NCI-H748 (cell line): Measurements from ENCODE around the gene SSPN.
A peak's percentile ranks its signal among the peaks of the same experiment; 100 is the strongest.

Experiments
- DNase-seq: peaks from one replicate; lab custom pipeline; 2025; ENCODE audit not compliant: unreplicated experiment; lab: John Stamatoyannopoulos, UW

Gene SSPN

DNA sequence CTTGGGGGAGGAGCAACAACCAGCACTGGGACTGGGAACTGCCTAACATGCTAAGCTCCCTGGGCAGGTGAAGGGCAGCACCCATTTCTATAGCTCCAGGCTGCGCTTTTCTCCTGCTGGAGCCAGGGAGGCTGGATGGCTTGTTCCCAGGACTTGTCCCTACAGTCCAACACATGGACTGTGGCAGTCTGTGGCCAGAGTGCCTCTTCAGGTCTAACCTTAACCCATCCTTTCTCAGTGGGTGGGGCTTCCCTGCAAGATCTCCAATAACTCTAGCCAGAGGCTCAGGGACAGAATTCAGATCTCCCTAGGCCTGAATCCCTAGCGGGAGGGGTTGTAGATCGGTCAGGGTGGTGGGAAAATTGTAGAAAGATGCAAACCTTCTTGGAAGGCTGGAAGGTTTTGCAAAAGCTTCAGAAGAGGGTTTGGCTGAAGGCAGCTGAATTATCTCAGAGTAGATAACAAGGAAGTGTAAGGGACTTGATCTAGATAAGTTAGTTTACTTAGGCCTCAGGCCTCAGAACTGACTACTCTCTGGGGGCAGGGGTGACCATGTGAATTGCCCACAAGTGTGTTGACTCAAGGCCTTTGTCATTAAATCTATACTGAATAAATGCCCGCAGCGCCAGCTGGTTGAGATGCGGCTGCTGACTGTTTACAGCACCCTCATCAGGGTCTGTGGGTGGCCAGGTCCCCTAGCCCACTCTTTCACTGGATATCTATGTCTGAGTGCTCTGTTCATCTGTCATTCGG, 60.7 kb downstream of the SSPN start:
- DNase-seq = no peak

DNA sequence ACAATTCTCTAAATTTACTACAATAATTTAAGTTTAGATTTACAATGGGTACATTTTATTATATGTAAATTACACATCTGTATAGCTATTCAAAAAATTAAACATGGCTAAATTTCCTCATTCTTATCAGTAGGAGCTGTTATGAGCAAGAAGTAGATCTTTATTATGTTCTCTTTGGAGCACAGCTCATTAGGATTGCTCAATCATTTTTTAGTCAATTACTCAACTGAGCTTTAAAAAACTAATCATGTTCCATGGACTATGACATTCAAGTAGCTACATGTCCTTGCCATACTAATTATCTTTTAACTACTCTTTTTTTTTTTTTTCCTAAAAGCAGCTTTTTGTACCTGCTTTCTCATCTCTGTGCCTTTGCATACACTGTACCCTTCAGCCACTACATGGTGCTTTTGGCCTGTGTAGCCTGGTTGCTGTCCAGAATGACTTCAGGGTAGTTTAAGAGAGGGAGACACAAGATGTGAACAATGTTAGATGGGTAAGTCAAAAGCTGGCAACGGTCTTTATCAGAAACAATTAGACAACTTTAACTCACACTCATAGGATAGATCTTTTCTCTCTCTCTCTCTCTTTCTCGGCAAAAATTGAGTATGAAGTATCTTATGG, 69.0 kb downstream of the SSPN start:
- DNase-seq = no peak

DNA sequence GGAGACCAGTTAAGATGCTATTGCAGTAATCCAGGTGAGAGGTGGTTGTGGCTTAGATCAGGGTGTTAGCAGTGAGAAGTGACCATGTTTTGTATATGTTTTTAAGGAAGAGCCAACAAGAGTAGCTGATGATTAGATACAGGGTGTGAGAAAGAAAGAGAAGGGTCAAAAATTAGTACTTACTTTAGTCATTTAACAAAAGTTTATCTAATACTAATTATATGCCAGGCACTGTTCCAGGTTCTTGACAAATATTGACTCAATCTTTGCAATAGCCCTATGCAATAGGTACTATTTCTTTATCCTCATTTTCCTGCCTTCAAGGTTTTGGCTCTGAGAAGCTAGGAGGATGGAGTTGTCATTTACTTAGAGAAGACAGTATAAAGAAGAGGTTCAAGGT, 70.2 kb downstream of the SSPN start:
- DNase-seq = no peak

DNA sequence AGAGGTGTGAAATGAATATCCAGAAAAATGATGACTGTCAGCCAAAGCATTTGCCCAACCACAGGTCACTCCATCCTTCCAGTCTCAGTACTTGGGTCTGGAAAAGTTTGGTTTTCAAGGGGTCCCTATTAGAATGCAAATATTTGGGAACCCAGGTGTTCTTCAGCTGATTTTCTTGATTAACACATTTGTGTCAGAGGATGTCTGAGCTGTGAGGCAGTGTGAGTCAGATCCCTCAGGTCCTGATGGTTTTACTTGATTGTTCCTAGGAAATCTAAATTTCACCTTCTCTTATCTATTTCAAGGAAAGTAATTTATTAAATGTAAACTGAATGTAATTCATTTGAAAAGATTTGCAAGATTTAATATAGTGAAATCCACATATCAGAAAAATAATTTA, 71.5 kb downstream of the SSPN start:
- no peak for DNase-seq

DNA sequence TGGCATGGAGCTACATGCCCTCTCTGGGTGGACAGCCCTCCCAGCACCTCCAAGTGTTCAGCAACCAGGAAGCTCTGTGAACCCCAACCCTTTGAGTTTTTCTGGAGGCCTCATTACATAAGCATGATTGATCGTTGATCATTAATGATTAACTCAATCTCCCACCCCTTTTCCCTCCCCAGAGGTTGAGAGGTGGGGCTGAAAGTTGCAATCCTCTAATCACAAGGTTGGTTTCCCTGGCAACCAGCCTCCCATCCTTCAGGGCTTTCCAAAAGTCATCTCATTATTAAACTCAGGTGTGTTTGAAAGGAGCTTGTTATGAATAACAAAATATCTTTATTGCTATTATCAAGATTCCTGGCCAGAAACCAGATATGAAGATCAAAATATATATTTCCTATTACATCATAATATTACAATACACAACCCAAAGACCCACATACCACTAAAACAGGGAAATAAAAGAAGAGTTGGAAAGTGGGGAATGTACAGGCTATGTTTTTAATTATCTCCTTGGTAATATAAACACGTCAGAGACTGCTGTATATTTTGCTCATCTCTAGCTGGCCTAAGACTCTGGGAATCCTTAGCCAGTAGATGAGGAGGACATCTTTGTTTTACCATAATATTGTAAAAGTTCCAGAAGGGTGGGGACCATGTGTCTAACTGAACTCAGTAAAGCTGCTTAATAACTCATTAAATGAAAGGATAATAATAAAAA, 73.6 kb downstream of the SSPN start:
- no peak for DNase-seq

DNA sequence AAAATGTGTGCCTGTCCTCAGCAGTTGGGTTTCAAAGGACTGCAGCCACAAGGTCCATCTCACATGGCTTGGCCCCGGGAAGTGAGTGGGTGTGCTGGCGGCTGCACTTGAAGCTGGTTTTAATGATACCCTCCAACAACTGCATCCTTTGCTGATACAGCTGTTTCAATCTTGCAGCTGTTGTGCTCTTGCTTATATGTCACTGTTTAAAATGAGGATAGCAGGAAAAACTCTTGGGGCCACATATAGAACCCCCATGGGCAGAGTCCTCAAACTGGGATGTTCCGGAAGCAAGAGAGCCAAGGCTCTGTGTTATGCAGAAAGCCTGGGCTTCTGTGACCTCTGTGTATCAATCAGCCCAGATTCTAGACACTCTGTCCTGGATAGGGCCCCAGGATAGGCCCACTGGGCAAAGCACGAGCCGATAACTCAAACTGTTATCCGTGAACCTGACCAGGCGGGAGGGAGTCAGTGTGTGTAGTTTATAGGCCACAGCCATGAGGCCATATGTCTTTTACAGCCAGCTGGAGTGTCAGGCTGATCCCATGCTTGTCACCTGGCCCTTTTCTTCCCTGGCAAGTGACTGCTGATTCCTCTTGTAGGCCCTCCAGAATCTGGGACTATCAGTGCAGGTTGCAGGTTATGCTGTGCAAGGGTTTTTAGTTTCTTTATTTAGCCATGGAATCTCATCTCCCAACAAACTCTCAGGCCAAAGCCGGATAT, 74.3 kb downstream of the SSPN start:
- DNase-seq = no peak

DNA sequence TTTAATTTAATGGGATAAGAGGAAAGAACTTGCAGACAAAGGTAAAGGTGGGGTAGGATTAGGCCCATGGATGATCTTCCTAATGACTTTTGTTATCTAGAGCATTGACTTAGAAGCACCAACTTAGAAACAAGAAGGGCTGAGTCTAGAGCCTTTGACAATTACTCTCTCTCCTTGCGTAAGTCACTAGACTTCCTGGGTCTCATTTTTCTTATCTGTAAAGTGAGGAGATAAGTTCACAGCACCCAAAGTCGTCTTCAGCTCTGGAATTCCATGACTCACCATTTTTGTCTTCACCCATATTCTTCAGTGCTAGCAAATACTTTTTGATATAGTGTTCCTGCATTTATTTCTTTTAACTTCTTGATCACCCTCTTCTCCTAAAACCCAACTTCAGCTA, 75.7 kb downstream of the SSPN start:
- DNase-seq = no peak

DNA sequence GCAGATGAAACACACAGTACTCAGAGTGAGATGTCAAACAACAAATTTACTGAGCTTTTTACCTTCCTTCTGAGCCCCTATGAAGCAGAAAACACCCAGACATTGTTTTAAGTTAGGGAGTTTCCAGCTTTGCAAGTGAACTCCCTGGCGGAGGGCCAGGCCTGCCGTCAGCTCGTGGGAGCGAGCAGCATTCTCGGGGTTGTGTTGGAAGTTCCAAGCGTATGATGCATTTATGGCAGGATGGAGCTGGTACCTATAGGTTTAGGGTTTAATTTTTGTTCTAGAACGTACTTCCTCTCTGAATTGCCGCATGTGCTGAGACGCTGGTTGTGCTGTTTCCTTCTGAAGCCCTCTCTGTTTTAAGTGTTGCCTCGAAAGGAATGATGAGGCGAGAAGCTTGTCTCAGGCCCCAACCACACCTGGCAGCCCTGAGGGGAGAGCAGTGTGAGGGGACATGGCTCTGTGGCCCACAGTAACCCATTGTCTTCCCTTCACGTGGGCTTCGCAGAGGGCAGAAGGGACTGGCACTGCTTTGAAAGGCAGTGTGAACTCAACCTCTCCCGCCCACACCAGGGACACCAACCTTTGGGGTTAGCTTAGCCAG, 76.6 kb downstream of the SSPN start:
- DNase-seq = peak; percentile 1

DNA sequence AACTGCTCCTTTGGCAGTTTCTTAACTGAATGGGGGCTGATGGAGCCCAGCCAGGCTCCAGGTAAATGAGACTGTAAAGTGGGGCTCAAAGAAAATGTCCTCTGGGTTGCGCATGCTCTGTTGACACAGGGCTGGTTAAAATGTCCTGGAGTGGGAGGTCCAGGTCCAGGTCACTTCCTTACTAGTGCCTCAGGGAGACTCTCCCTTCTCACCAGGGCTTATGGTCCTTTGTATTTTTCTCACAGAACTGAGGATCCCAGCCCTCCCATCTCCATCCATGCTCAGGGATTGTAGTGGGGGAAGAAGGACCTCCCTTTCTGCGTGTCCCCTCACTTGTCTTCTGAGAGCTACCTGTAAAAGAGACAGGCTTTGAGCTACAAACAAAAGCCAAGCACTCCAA, 77.5 kb downstream of the SSPN start:
- DNase-seq = no peak

DNA sequence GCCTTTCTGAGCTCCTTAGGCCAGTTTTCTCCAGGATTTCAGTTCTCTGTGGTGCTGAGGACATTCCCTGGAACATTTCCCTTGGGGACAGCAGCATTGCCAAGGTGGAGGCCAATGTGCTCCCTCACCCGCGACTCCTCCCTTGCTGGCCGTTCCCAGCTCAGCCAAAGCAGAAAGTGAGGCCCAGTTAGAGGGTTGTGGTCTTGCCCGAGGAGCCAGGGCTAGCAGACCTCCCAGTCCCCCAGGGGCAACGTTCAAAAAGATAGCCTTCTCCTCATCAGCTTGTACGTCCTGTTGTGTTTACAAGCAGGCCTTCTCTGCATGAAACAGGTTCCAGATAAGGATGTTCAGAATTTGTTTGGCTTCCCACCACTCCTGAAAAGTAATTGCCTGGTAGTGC, 78.4 kb downstream of the SSPN start:
- DNase-seq = no peak

DNA sequence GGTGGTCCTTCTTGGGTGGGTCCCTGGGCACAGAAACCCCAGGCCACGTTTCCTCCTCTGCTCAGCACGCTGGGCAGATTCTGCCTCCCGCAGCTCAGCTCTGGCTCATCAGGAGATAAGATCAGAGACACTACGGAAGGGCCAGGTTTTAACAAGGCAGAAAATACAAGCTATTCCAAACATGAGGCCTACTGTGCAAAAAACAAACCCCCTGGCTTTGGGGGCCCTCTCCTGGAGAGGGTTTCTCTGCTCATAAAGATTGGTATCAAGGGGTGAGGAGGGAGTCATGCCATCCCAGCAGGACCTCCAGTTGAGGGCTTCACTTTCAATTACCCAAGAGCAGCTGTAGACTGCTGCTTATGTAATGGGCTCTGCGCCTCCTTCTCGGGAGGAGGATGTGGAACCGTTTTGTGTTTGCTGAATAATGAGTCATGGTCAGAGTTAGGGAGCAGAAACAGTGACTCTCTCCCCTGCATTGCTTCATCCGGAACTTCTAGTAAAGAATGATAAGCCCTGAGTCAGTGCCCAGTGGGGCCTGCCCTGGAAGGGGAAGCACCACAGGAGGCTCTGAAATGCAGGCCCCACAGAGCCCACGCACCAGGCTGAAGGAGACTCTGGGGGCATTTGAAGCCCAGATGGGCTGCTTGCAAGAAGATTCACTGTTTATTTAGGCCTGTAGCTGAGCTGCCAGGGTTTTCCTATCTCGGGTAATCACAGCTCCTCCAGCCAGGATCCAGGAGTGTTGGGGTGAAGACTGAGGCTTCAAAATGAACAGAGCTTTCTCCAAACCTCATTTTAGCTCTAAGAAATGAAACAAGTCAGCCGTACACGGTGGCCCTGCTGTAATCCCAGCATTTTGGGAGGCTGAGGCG, 79.3 kb downstream of the SSPN start:
- no peak for DNase-seq

DNA sequence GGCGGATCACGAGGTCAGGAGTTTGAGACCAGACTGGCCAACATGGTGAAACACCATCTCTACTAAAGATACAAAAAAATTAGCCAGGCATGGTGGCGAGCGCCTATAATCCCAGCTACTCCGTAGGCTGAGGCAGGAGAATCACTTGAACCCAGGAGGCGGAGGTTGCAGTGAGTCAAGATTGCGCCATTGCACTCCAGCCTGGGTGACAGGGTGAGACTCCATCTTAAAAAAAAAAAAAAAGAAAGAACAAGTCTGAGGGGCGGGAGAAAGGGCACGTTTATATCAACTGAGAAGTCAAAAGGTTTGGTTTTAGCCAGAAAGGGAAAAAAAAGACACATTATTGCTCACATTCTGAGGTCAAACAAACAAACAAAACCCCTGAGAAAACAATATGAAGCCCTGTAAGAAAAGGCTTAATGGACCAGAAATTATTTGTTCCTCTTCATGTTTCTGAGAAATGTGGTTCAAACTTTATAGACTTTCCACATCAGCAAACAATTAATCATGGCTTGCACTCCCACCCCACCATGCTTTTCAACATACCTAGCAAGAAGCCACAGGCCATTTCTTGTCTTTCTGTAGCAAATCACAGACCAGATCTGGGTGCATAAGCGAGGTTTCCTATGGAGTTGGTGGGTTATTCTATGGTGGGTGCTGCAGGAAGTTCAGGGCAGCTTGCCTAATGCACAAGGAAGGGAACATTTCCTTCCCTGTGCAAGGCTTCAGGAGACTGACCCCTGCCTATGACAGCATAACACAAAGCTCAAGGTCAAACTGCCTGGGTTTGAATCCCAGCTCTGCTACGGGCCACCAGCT, 80.1 kb downstream of the SSPN start:
- no peak for DNase-seq

DNA sequence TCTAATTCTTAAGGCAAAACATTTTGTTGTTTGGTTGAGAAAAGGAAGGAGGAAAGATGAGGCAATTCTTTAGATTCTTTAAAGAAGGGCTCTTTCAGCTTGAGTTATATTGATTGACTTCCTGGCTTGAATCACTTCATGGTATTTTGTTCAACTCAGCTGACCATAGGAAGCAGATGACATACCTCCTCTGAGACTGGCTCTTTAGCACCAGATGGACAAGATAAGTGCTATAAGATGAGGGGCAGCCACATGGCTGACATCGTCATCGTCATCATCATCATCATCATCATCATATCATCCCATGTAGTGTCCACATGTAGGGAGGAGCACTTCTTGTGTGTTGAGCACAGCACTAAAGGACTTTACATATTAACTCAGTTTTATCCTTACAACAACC, 81.3 kb downstream of the SSPN start:
- DNase-seq = no peak

DNA sequence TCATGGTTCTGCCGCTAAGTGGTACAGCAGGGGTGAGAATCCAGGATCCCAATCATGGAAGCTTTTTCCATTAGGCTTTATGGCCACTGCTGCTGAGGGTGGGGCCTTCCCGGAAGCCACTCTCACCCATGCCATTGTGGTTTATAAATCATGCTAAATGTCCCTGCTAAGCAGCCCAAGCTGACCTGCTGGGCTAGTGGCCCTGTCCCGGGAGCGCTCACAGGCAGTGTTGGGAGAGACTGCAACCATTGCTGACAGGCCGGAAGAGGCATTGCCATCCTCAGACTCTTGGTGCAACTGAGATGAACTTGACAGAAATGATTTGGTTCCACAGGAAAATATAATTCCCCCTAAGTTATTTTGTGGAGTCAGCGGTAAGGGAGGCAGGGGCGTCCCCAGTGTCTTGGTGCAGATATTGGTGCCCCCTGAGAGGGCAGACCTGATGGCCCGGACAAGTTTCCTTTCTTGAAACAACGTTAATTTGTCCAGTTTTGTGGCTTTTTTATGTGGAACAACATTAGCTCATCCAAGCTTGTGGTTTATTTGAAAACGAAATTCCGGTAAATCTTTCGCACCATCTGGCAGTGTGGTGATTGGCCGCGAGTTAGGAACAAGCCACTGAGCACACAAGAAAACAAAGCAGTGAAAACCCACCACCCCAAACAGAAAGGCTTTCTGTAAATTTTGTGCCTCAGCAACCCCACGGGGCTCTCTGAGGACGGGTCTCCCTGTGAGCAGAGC, 82.3 kb downstream of the SSPN start:
- no peak for DNase-seq

DNA sequence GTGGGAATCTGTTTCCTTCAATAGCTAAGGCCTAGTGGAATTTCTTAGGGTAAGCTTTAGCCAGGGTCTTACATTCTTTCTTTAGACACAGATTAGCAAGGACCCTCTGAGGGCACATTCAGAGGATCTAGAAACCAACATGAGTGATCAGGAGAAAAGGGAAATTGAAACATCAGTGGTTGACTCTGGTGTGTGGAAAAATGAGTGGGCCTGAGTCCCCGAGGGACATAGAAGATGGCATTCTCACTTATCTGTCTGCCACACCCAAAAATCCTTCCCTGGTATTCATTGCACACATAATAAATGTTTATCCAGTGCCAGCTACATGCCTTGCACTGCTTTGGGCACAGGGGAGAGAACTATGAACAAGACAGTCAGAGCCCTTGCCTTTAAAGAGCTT, 82.9 kb downstream of the SSPN start:
- no peak for DNase-seq

DNA sequence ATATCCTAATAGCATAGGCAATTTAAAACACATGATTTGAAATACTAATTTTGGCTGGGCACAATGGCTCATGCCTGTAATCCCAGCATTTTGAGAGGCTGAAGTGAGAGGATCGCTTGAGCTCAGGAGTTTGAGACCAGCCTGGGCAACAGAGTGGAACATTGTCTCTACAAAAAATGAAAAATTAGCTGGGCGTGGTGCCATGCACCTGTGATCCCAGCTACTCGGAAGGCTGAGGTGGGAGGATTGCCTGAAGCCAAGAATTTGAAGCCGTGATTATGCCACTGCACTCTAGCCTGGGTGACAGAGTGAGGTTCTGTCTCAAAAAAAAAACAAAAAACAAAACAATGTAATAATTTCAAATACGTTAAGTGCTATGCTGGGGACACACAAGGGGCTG, 83.3 kb downstream of the SSPN start:
- DNase-seq = no peak

DNA sequence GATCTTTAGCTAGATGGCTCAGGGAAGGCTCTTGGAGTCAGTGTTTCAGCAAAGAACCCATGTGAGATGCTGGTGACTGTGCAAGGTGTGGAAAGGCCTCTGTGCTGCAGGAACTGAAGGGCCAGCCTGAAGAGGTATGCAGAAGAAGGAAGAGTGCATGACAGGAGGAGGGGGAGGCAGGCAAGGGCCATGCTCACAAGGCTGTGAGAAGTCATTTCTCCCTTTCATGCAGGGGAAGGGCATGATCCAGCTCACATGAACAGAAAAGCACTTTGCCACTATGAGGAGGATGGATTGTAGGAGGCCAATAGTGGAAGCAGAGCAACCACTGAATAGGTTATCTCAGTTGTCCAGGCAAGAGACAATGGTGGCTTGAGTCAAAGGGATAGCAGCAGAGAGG, 83.7 kb downstream of the SSPN start:
- no peak for DNase-seq

DNA sequence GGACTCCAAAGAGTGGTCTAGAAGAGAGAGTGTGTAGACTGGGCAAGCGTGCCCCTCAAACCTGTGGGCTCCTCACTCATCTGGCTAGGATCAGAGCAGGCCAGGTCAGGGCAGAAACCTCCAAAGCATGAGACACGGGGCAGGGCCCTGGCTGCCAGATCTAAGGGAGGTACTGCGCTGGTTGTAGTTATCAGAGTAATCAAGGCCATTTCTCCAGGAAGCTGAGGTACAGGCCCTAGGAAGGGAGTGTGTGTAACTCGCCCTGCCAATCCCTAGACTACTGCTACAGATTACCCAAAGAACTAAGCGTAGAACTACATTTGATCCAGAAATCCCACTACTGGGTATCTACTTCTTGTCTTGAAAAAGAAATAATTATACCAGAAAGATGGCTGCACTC, 84.5 kb downstream of the SSPN start:
- DNase-seq = no peak

DNA sequence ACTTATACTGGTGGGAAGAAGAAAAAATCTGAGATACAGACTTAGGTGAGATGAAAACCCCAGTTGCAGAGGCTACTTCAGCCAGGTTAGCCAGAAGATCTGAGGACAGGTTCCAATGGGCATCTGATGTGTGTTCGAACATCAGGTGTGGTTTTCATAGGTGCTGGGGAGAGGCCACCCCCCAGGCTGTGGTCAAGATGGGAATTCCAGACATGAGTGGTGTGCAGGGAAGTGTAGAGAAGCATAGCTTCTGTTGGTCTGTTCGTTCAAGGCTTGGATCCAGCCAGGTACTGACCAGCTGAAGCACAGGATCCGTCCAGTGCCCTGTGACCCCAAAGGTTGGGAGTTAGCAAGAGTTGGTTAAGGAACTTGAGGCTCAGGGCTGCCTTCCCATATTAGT, 85.5 kb downstream of the SSPN start:
- no peak for DNase-seq
